HG02623 (cell line): Measurements from ENCODE around the gene TPM4.
"Not testable (repeated sequence)": the region's sequence is repeated elsewhere in the genome, so short reads cannot be mapped to it uniquely, and the experiment has no call there.

Experiments used
- ATAC-seq: cut with Tn5 transposase; IDR thresholded peaks from one replicate; pipeline ENCODE4 v1.9.1; 2021; ENCODE audit warnings: moderate library complexity; ENCODE audit not compliant: unreplicated experiment

Gene TPM4

DNA sequence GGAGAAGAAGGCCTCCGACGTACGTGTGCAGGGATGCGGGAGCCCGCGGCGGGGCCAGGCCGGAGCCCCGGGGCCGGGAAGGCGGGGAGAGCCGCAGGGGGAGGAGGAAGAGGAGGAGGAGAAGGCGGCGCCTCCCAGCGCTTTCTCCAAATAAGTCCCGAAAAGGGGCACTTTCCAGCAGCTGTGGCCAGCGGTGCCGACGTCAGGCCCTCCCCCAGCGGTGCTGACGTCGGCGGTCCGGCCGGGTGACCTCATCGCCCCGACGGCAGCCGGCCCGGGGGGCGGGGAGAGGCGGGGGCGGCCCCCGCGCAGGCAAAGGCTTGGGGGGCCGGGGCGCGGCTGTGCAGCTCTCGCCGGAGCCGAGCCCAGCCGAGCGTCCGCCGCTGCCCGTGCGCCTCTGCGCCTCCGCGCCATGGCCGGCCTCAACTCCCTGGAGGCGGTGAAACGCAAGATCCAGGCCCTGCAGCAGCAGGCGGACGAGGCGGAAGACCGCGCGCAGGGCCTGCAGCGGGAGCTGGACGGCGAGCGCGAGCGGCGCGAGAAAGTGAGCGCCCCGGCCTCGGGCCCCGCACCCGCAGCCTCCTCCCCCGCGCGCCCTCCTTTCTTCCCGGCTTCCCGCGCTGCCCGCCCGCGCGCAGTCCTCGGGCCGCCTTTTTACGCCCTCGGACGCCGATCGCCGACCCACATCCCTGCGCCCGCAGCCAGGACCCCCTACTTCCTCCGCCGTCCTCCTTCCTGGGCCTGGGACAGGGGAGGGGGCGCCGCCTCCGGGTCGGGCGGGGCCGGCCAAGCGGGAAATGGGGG, at the start of gene TPM4:
Gene TPM4, plus strand, starts transcription at position 342 of the 804 bp plus-strand sequence. Its CDS starts 71 bp downstream, at position 413.
- peak; percentile 54 for ATAC-seq

GRCh38 chr19:16026756-16027155, 49.5 kb upstream of the TPM4 start:
- no peak for ATAC-seq

- ATAC-seq = no peak
These were observed 48.8 kb upstream of the TPM4 start for GRCh38 chr19:16027528-16027927.

GRCh38 chr19:16030155-16030554, 46.1 kb upstream of the TPM4 start:
- not testable (repeated sequence) for ATAC-seq

DNA sequence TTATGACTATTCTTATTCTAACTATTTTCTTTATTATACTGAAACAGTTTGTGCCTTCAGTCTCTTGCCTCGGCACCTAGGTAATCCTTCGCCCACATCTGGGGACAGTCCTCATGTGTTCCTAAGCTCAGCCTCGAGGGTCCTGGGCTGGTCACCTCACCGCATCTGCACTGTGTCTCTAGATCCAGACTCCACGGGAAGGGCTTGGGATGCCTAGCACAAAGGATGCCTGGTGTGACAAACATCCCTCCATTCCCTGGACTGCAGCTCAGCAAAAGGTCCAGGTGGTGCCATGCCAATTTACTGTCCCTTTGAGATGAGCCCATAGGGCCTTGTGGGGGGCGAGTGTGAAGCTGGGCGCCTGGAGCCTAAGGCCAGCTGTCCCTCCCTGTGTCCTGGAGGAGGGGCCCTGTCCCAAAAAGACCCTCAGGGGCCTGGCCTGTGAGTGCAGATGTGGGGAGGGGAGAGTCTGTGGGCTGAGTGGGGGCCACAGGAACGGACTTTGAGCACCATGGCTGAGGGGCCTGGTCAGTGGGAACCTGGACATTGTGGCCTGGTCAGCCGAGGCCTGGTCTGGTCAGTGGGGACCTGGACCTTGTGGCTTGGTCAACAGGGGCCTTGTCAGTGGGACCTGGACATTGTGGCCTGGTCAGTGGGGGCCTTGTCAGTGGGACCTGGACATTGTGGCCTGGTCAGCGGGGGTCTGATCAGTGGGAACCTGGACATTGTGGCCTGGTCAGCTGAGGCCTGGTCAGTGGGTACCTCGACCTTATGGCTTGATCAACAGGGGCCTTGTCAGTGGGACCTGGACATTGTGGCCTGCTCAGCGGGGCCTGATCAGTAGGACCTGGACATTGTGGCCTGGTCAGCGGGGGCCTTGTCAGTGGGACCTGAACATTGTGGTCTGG, 45.1 kb upstream of the TPM4 start:
- ATAC-seq = no peak

DNA sequence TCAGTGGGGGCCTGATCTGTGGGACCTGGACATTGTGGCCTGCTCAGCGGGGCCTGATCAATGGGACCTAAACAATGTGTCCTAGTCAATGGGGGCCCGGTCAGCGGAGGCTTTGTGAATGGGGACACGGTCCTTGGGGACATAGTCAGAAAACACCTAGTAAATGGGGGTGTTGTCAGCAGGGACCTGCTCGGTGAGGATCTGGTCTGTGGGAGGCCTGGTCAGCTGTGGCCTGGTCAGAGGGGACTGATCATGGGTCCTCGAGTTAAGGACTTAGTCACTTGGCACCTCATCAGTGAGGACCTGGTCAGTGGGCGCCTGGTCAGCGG, 44.5 kb upstream of the TPM4 start:
- no peak for ATAC-seq

- ATAC-seq = no peak
These were observed 43.7 kb upstream of the TPM4 start for GRCh38 chr19:16032509-16033135.

- no peak for ATAC-seq
These were observed 43.2 kb upstream of the TPM4 start for GRCh38 chr19:16033136-16033530.

- ATAC-seq = no peak
These were observed 42.6 kb upstream of the TPM4 start for GRCh38 chr19:16033721-16034120.

DNA sequence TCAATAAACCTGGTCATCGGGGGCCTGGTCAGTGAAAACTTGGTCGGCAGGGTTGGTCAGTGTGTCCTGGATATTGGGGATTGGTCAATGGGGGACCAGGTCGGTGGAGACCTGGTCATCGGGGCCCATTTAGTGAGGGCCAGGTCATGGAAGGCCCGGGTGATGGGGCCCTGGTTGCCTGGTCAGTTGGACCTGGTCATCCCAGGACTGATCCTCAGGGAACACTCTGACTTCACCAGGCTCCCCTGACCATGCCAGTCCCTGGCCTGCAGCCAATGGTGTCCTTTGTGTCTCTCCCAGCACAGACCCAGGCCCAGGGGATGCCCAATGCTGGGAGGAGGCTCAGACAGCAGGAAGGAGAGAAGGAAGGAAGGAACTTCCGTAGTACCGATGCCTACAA, 42.1 kb upstream of the TPM4 start:
- ATAC-seq = no peak

GRCh38 chr19:16034958-16035560, 41.2 kb upstream of the TPM4 start:
- no peak for ATAC-seq

- no peak for ATAC-seq
These were observed 40.5 kb upstream of the TPM4 start for GRCh38 chr19:16035601-16036297.

- no peak for ATAC-seq
These were observed 39.8 kb upstream of the TPM4 start for GRCh38 chr19:16036397-16036925.

GRCh38 chr19:16036941-16037340, 39.4 kb upstream of the TPM4 start:
- ATAC-seq = no peak

- ATAC-seq = no peak
These were observed 38.7 kb upstream of the TPM4 start for GRCh38 chr19:16037424-16038195.

- ATAC-seq = no peak
These were observed 38.0 kb upstream of the TPM4 start for GRCh38 chr19:16038196-16038695.

DNA sequence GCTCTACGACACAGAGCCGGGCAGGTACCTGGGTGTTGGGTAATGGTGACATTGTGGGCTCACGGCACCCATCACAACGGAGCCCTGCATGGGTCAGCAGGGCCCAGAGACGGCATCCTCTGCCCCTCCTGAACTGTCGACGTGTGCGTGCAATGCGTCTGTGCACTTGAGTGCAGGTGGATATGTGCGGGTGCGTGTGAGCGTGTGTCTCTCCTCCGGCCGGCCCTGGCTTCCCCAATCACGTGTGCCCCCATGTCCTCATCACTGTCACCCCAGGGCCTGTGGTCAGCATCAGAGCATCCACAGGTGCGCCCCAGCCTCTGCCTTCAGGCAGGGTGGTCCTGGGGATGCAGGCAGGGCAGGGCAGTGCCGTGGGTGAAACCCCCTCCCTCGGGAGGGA, 37.2 kb upstream of the TPM4 start:
- ATAC-seq = no peak

DNA sequence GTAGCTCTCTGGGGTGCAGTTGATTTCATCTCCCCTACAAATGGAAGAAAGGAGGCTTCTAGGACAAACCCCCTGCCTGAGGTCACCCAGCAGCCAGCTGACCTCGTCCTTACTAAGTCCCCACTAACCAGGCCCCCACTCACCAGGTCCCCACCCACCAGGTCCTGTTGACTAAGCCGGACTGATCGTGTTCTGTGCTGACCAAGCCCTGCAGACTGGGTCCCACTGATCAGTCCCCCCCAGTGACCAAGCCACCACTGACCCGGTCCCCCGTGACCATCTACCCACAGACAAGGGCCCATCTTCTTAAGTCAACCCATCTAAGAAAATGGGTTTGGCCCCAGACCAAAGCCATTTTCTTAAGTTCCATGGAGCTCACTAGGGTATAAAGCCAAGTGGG, 36.8 kb upstream of the TPM4 start:
- no peak for ATAC-seq

GRCh38 chr19:16040642-16041041, 35.7 kb upstream of the TPM4 start:
- no peak for ATAC-seq
